Islet of Langerhans (tissue), 1 donor: ENCODE measurements around the gene CRK.

Experiments
- FAIRE-seq: peaks from one replicate; lab custom pipeline; 2011; peaks lifted over from hg19 to GRCh38; lab: Jason Lieb, UNC

CRK gene

DNA sequence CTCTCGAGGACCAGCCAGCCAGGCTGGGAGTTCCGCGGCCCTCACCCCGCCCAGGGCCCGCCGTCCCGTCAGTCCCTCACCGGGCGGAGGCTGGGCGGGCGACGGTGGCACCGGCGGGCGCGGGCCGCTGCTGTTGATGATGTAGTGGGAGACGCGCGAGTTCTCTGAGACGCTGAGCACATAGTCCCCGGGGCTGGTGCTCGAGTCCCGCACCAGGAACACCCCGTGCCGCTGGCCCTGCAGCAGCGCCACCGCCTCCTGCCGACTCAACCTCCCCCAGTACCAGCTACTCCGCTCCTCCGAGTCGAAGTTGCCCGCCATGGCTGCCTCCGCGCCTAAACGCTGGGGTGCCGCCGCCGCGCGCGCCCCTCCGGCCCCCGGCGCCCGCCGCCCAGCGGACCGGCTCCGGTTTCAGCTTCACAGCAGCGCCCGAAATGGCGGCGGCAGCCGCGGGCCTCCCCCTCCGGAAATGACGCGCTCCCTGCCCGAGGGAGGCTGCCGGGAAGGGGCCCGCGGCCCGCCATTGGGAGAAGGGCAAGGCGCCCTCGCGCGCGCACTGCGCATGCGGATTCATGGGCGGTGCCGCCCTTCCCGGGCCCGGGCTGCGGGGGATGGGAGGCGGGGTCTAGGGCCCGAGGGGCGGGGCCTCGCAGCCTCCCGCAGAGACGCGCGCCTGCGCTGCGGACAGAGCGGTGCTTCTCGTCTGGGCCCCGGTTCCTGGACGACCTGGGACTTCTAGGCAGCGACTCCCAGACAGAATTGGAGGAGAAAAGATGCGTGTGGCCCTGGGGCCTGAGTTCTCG lies at the start of gene CRK:
TSS of gene CRK (minus strand) at position 436 of the 803 bp plus-strand sequence. CDS start at position 321, 115 bp downstream.
- FAIRE-seq = no peak

DNA sequence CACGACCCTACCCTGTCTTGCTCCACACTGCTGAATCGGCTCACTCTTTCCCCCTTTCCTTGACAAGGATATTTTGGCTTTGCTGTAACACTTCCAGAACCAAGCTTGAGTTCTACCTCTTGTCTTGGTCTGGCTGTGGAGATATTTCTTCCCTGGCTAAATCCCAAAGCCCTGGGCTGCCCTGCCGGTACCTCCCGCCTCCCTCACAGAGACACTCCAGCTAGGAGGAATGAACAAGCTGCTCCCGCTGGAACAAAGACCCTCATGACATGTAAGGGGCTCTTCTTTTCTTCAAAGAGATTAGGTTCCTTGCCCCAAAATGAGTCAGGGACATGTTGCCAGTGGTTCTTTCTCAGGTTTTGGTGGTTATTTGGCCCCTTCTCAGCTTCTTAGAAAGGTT lies 49.6 kb upstream of the CRK start:
- no peak for FAIRE-seq

DNA sequence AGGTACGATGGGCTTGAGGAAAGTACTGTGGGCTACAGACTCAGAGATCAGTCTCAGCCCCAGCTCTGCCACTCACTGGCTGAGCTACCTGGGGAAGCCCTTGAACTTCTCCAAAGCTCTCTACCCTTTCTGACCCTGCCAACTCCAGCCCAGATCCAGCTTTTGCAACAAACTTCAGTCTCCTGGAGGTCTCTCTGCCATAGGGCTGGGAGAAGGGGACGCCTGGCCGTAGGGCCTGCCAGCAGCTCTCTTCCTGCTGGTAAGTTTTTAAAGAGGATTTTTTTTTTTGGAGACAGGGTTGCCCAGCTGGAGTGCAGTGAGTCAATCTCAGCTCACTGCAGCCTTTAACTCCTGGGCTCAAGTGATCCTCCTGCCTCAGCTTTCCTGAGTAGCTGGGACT lies 48.8 kb upstream of the CRK start:
- no peak for FAIRE-seq

DNA sequence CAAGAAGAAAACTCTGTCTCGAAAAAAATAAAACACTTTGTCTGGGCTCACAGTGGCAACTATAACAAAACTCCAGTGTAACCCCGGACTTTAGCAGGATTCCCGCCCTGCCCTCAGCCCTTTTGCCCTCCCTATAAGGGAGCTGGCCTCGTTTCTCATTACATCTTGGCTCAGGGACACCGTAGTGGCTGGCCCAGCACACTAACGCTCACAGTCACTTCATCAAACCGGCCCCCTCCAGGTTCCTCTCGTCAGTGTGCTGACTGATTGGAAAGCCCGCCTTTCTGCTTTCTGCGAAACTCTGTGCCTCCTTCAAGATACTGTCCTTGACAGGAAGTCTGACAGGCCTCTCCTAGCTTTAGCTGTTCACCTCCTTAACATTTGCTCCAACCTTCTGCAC lies 47.7 kb upstream of the CRK start:
- no peak for FAIRE-seq

DNA sequence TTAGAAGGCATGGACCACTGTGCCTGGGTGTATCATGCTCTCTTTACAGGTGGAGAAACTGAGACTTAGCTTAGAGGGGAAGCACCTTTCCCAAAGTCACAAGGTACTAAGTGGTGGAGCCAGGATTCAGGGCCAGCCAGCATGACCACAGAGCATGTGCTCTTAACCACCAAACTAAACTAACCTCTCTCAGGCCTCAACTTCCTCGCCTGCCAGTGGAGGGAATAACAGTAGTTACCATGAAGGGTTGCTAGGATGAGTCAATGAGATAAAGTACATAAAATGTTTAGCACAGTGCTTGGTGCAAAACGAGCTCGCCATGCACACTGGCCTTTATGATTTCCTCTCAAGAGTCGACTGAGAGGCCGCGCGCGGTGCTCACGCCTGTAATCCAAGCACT lies 42.8 kb upstream of the CRK start:
- FAIRE-seq = no peak

DNA sequence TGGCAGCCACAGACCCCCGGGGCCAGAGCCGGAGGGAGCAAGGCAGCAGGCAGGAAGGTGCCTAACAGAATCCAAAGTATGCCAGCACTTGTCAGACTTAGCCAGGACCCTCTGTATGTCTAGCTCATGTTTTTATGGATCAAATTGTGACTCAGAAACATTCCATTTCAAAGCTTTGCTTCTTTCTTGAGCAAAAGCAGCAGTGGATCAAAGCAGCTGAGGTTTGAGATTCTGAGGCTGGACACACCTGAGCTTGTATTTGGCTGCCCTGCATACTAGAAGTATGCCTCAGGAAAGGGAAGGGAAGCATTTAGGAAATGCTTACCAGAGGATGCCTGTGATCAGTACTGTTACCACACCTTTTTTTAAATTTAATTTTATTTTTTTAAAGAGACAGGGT lies 42.2 kb upstream of the CRK start:
- FAIRE-seq = no peak

DNA sequence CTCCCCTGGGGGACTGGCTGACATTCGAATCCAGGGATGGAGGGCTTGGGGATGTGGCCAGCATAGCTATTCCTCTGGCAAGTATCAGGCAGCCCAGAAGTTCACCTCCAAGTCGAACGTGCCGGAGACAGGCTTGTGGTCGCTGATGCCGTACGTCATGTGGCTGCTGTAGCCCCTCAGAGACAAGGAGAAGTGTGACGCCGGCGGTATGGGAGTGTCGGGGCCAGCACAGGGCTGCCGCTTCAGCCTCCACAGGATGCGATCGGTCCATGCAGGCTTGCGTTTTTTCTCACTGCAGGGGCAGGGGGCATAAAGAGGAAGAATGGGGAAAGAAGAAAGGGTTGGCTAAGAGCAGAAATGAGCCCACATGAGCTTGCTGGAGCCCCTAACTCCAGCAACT lies 41.8 kb upstream of the CRK start:
- FAIRE-seq = no peak

DNA sequence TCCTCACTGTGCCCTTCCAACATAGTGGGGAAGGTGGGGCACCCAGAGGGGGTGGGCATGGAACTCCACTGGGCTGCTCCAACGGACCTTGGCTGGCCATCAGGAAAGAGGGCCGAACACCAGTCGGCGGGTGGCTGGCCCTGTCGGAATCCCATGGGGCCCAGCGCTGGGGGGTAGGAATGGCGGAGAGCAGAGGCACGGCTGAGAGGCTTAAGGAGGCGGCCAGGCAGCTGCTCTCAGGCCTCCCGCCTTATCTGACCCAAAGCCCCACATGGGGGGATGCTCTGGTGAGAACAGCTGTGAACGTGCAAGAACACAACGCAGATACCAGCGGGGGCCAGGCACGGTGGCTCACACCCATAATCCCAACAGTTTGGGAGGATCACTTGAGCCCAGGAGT lies 40.8 kb upstream of the CRK start:
- no peak for FAIRE-seq

DNA sequence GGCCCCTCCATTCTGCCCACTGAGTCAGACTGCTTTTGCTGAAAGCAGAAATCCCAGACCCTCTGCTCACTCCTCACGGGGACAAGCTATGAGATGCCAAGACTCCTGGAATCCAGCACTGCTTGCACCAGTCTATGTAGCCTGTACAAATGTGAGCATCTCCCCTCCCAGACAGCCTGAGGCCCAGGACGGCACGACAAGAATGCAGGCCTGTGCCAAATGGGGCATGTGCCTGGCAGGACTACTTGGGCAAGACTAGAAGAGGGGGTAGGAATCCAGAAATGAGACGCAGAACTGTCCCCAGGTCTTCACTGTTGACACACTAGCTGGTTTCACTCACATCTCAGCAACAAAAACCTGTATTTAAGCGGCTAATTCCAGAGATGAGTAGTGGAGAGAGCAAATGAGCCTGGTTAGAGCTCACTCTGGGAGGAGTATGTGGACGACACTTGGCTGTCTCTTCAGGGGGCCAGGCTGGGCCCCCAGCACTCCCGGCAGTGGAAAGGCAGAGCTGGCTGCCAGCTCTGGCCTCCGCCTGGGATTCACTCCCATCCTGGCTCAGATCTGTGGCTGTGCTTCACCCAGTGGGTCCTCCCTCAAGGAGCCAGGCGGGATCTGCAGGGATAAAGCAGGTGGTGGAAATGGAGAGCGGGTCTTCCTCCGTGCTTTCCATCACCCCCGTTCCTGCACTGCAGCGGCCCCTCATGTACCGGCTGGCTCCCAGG lies 39.4 kb upstream of the CRK start:
- FAIRE-seq = no peak

DNA sequence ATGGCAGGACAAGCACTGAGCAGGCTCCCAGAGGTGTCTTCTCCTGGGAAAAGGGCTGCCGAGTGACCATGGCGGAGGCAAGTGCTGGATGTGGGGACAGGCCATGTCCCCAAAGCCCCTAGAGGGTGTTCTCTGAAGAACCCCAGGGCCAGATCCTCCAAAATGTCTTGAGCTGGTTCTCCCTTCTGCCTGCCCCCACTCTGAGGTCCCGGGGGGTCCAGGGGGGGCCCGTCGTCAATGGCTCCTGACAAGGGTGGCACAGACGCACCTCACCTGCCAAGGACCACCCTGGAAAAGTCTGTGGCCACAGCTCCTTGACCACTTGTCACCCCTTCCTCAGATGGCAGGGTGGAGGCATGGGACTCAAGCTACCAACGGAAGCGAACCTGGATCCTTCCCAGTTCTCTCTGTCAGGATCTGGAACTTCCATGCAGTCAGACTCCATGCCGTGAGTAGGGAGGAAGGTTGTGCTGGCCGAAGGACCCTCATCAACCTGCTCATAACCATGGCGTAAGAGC lies 38.8 kb upstream of the CRK start:
- FAIRE-seq = no peak

DNA sequence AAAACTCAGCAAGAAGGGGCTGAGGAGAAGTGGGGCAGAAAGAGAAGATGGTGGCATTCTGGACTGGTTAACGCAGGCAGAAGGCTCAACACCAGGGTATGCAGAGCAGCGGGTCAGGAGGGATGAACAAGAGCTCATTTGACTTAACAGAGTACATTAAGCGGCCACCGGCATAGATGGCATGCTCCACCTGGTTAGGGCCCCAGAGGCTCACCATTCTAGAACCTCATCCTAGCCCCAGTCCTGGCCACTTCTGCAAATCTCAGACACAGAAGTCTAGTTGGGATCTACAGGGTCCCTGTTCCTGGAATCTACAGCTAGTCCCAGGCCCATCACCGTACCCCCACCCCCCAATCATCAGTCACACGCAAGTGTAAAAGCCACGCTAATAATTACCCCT lies 38.2 kb upstream of the CRK start:
- FAIRE-seq = no peak

DNA sequence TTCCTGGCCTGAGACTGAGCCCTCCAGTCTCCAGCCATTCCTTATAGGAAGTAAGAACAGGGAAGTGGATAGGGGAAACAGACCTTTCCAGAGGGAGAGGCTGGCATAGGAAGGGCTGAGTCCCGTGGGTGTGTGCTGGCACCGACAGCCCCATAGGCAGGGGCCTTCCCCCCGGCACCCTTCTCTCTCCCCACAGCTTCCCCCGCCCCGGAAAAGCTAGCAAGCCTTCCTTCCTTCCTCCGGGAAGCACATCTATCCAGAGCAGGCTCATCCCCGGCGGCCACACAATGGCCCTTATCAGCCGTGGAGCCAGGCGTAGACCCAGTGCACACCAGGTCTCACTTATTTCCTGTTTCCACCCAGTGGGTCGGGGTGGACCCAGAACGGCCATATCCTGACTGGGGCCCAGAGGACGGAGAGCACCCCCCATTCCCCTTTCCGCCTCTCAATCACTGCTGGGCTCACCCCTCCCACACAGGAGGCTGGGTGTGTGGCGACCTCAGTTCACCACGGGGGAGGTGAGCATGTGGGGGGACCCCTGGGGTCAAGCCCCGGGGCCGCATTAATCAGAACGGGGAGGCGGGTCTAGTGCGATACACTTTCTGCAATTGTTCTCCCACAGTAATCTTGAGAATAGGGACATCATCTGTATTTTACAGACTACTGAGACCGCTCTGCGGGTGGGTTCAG lies 37.4 kb upstream of the CRK start:
- FAIRE-seq = no peak

DNA sequence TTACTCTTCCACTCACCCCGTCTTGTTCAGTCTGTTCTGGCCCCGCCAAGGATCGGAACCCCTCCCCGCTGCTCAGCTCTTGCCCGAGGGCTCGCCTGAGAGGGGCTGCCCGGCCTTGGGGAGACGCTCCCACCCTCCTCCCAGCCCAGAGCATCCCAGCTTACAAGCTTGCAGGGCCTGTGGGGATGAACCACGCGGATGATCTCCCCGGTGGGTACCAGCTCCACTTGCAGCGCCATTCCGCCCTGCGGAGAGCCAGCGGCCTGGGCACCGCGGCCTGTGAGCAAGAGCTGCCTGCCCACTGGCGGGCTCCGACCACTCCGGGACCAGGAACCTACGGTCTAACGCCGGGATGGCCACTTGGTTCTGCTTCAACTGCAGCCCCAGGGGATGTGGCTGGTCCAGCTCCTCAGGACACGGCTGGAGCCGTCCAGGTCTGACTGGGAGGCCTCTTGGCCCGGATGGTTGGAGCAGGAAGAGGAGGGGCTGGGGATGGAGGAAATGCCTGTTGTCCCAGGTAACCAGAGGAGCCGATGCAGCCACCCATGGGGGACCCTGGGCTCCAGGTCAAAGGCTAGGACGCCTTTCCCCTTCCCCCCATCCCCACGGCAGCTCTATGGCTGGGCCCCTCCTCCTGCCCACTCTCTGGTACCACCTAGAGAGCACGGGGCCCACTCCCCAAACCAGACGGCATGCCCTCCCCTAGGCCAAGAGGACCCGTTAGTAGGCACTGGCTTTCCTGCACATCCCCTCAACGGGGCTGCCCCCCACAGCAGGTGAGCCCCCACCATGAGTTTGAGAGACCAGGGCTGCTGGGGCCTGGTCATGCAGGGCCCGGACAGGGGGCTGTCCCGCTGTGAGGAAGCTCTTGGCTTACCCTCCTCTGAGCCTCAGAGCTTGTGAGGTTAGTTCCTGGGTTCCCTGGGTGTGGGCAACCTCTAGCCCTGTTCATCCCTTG lies 36.5 kb upstream of the CRK start, which contains the start of gene MYO1C:
TSS of gene MYO1C (minus strand) at position 438 of the 958 bp plus-strand sequence. CDS start at position 239, 199 bp downstream.
- FAIRE-seq = no peak

DNA sequence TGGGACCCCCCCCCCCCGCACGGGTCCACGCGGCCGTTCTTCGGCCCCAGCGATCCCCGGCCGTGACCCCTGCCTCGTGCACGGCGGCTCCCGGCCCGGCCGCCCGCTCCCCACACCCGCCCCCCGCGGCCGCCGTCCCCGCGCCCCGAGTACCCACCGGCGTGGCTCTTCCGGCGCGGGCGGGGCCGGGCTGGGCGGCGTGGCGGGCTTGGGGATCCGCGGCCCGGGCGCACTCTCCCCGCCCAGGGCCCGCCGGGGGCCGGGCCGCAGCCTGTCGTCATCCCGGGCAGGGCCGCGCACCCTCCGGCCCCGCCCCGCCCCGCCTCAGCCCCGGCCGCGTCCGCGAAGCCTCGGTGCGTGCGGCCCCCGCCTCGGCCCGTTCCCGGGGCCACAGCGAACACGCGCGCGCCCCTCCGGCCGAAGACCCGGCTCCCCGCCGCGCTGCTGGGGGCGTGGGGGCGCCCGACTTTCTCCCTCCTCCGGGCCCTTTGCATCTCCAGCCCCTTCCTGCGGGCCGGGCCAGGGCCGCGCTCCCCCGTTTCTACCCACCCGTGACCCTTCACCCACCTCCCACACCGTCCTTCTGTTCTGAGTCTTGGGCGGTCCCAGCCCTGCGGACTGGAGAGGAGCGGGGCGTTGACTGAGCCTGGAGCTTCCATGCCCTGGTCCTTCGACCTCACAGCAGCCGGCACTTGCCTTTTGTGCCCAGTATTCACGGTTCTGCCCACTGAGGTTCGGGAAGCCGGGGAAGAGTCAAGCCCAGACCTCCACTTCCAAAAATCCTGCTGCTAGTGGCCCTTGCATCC lies 35.6 kb upstream of the CRK start:
- no peak for FAIRE-seq

DNA sequence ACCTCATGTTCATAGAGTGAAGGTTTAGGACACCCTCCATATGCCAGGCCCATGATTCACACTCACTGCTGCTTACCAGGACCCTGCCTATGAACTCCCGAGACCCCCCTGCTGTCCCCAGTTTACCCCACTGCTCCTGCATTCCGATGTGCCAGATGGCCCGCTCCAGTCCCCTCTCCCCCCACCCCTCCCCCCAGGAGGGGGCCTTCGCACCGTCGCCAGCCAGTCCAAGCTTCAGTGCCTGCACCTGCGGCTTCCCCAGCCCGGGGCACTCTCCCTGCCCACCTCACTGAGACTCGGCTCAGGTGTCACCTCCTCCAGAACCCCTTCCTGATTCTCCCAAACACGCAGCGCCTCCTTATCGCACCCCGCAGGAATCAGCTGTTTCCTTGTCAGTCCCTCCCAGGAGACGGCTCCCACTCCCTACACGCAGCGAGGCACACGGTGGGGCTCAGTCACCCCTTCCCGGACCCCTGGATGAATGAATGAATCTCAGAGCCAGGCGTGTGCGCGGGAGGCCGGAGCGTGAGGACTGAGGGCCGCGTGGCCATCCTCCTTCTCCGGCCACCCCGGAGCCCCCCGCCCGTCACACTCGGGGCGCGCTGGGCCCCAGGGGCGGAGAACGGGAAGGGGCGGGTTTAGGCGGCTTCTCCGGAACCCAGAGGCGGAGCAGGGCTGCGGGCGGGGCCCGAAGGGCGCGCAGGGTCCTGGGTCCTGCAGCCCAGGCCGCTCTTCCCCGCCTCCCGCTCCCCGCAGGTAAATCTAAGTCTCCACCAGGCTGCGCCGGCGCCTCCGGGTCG lies 34.8 kb upstream of the CRK start:
- FAIRE-seq = no peak

DNA sequence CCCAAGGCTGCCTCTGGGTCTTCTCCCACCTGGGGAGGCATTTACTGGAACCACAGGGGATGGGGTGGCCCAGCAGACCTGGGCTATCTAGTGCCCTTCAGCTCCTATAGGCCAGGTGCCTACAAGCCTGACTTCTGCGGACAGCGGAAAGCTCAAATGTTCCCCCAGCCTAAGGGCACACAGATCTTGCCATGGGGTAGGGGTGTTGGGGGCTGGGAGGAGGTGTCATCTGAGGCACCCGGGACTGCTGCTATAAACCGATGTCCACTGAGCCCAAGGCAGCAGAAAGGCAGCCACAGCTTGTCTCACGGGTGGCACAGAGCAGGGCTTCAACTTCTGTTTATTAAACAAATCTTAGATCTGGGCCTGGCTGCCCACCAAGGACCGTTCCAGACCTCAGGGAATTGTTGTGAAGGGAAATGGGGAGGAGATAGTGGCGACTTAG lies 32.8 kb upstream of the CRK start:
- FAIRE-seq = no peak

DNA sequence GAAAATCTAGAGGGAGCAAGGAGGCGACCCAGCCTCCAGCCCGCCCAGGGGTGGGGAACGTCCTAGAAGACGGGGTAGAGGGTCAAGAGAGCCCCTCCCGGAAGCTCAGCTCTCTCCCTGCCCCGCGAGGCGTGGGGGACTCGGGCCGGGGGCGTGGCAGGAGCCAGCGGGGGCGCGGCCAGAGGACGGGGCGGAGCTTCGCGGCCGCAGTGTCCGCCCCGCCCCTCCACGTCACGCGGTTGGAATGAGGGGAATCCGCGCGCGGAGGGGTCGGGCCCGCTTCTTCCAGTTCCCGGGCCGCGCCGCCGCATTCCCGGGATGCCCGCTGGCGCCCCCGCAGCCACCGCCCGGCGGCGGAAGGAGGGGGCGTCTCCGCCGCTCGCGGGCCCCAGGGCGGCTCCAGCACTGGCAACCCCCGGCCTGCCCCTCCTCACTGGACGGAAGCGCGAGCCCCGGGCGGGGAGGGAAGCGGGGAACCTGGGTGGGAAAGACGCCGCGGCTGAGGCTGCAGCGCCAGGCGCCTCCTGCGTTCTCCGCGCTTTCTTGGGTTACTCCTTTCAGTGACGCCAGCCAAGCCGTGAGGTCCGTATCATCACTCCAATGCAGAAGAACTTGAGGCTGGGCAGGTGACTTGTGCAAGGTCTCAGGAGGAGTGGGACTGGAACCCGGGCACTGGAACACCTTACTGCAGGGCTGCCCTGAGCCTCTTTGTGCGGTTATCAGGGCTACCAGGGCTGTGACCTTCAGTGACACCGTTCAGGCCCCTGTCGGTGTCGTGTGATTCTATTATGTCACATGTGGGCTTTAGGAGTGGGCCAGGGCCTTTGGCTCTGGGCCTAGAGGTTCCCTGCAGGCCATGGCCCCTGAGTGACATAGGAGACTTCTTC lies 32.1 kb upstream of the CRK start:
- FAIRE-seq = no peak

DNA sequence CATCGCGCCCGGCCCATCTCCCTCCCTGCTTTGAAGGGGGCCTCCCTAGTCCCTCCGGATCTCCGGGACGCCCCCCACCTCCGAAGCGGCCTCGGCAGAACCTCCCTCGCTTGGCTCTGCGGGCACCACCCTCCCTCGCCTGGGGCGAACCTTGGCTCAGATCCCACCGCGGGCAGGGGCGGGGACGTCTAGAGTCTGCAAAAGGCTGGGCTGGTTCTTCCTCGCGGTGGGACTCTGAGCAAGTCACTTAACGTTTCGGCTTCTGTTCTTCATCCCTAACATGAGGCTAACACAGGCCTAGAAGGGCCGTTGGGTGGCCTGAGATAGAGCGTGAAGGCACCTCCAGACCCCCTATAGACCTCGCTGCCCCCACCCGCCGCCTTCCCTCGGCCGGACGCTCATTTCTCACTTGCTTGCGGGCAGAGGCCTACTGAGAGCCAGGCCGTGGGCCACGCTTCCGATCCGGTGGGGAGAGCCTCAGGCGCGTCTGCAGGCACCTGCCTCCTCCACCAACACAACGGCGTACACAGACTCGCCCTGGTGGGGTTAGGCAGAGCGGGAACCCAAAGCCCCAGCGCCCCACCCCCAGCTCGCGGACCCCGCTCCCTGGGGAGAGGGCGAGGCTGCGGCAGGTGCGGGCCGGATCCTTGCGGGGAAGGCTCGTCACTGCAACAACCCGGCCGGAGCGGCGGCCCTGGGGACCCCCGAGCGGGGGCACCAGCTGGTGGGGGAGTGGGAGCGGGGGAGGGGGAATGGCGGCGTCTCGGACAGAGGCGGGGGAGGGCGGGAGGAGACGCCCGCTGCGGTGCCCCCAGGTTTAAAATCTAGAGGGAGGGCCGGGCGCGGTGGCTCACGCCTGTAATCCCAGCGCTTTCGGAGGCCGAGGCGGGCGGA lies 31.0 kb upstream of the CRK start:
- no peak for FAIRE-seq
